ENCODE measurements around the gene RAI14.
"Not testable (repeated sequence)": the region's sequence is repeated elsewhere in the genome, so short reads cannot be mapped to it uniquely, and the experiment has no call there.

RAI14 gene

DNA sequence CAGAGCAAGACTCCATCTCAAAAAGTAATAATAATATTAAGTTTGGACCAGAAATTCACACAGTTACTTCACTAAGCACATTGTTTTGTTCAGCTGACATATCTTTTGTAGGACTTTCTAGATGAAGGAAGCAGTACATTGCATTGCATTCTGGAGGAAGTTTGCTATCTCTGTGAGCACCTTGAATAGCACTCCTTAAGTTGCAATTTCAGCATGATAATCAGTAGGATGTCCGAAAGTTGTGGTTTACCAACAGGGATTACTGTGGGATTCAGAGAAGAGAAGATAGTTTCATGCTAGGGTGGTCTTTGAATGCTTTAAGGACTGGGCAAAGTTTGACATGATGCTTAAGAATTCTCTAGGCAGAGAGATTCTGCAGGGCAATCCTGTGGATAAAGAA lies 164.5 kb downstream of the RAI14 start:
- DNase-seq (ENCODE audit: low read depth), result no peak

DNA sequence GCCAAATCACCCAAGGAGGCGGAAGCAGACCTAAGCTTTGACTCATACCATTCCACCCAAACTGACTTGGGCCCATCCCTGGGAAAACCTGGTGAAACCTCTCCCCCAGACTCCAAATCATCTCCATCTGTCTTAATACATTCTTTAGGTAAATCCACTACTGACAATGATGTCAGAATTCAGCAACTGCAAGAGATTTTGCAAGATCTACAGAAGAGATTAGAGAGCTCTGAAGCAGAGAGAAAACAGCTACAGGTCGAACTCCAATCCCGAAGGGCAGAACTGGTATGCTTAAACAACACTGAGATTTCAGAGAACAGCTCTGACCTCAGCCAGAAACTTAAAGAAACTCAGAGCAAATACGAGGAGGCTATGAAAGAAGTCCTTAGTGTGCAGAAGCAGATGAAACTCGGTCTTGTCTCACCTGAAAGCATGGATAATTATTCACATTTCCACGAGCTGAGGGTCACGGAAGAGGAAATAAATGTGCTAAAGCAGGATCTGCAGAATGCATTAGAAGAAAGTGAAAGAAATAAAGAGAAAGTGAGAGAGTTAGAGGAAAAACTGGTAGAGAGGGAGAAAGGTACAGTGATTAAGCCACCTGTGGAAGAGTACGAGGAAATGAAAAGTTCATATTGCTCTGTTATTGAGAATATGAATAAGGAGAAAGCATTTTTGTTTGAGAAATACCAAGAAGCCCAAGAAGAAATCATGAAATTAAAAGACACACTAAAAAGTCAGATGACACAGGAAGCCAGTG lies 167.0 kb downstream of the RAI14 start:
- DNase-seq (ENCODE audit: low read depth), result peak; percentile 99

DNA sequence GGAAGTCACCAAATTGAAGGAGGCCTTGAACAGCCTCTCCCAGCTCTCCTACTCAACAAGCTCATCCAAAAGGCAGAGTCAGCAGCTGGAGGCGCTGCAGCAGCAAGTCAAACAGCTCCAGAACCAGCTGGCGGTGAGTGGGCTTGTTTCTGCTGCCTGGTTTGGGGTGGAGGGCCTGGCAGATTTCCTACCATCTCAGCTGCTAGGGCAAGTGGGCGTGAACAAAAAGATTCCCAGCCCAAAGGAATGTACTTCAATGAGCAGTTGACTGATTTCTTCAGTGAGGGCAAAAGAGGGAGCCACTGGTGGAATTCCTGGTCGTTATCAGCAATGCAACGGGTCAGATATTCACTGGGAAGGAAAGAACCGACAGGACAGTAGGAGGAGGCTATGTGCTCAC lies 170.2 kb downstream of the RAI14 start:
- peak; percentile 87 for DNase-seq (ENCODE audit: low read depth)

DNA sequence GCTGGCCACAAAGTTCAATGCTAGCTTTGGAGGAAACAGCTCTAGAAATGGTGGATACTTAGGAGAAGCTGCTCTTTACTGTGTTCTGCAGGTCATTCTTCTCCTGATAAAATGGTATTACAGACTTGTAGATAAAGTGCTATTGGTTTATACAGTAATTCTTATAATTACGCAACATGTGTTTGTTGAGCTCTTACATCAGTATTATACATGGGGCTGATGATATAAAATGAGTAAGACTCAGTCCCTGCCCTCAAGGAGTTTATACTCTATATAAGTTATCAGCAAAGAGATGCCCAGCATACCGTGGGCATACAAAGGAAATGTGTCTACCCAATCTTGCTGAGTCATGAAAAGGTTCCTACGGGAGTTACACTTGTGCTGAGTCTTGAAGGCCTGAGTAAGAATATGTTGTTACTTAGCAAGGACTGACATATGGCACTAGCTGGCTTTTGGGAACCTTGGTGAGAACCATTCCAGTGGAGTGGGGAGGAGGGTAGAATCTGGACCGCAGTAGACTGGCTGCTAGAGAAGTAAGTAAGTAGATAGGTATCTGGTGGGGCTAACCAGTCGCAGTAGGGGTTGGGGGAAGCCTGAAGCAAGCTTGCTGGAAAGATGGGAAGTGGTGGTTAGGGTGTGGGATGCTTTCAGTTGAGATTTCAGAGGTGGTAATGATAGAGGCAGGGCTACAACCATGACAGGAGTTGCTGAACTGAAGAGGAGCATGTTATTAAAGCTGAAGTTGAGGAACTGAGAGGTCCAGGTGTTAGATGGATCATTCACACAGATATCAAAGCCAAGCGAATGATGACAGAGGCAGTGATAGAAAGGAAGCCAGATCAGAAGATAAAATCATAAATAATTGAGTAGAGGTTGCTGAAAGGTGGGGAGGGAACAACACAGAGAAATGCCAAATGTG lies 171.7 kb downstream of the RAI14 start:
- peak; percentile 36 for DNase-seq (ENCODE audit: low read depth)

DNA sequence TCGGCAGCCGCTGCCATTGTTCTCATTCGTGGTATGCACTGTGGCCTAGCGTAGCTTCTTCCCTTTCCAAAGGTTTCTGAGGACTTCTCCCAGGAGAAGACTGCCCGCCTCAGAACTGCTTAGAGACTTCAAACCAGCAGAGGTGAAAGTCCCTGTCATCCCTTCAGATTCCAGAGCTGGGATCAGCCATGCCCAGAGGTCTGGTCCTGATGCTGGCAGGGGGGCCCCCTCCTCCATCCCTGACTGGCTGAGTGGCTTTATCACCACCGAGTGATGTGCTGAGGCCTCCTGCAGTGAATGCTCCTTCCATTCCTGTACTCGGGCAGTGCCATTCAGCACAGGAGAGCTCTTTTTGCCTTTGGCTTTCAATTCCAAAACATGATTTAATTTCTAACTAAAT lies 174.7 kb downstream of the RAI14 start:
- DNase-seq (ENCODE audit: low read depth), result not testable (repeated sequence)

DNA sequence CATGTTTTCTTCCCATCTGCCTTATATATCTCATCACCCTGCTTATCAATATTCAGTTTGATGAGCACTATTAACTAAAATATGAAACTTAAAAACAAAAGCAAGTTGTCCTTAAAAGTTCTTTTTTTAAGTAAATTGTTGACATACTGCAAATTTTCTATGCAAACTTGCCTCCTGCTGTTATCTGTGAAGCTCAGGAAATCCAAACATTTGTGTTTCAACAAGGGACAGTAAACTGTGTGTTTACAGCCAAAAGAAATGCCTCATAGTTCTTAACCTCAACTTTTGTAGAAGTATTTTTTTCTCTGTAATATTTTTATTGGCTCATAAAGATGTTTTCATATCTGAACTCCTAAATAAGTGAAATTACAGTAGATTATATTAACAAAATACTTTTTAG lies 175.2 kb downstream of the RAI14 start:
- DNase-seq (ENCODE audit: low read depth), result no peak

DNA sequence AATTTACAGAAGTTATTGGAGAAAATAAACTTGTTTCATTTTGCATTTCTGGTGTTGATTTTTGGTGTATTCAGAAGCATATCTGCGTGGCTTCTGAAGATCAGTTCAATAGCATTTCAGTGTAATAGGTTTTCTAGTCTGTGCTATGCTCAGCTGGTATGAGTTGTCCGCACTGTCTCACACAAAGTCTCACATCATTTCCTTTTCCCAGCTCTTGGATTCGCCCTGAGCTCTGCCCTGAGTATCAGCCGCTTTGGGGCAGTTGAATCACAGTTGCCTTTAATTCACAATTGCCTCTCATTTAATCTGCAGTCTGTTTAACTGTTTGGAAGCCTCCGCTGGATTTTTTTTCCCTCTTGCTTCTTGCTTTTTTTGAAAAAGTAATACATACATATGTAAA lies 176.4 kb downstream of the RAI14 start:
- no peak for DNase-seq (ENCODE audit: low read depth)

DNA sequence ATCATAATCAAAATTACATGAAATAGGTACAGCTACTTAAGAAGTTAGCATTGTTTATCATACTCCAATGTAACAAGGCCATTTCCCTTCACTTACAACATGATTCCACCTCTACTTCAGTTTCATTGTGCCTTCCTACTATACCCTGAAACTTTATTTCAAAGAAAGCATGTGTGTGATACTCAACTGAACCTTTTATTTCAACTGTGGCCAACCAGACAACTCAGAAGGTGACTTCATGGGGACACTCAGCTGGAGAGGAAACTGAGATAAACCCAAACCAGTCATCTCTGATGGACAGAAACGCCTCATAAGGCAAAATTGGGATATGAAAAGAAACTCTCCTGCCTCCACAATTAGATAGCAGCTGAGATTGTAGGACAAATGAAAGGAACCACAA lies 177.0 kb downstream of the RAI14 start:
- no peak for DNase-seq (ENCODE audit: low read depth)

DNA sequence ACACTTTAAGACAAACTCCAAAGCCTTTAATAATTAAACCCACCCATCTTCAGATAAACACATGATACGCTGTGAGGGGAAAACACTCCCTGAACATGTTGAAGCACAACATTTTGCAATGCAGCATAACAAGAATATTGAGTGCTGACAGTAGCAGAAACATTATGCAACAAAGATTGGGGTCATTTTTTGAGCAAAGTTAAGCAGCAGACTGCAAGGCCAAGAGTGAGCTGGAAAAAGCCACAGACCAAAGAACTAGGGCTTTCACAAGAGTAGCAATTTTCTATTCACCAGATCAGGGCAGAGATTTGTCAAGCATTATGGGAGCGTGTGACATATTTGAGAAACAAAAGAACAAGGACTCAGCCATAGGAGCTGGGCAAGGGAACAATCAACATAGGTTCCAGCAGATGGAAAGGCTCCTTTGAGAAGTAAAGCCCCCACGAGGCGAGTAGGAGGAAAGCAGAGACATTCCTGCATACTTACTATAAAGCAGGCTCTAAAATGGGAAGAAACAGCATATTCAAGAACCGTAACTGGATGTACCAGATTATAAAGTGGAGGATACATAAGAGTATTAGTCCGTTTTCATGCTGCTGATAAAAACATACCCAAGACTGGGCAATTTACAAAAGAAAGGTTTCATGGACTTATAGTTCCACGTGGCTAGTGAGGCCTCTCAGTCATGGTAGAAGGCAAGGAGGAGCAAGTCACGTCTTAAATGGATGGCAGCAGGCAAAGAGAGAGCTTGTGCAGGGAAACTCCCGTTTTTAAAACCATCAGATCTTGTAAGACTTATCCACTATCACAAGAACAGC lies 178.1 kb downstream of the RAI14 start:
- peak; percentile 95 for DNase-seq (ENCODE audit: low read depth)

DNA sequence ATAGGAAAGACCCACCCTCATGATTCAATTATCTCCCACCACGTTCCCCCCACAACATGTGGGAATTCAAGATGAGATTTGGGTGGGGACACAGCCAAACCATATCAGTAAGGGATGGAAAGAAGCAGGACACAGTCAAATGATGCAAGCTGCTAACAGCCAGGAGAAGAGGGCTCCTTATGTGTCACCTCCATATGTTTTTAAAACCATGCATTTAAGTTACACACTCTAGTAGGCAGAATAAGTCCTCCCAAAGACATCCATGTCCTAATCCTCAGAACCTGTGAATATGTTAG lies 178.6 kb downstream of the RAI14 start:
- DNase-seq (ENCODE audit: low read depth), result no peak

DNA sequence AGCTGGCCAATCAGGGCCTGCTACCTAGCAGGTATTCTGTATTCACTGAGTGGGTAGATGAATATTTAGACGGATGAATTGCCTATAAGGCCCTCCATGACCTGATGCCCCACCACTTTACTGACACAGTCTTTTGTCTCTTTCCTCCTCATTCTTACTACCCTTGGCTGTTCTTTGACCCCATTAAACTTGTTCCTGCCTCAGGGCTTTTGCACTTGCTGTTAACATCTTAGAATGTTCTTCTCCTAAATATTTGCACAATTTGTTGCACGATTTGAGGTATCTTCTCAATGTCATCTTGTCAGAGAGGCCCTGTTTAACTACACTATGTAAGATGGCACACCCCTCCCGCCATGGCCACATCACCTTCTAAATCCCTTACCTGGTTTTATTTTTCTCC lies 179.5 kb downstream of the RAI14 start:
- no peak for DNase-seq (ENCODE audit: low read depth)

DNA sequence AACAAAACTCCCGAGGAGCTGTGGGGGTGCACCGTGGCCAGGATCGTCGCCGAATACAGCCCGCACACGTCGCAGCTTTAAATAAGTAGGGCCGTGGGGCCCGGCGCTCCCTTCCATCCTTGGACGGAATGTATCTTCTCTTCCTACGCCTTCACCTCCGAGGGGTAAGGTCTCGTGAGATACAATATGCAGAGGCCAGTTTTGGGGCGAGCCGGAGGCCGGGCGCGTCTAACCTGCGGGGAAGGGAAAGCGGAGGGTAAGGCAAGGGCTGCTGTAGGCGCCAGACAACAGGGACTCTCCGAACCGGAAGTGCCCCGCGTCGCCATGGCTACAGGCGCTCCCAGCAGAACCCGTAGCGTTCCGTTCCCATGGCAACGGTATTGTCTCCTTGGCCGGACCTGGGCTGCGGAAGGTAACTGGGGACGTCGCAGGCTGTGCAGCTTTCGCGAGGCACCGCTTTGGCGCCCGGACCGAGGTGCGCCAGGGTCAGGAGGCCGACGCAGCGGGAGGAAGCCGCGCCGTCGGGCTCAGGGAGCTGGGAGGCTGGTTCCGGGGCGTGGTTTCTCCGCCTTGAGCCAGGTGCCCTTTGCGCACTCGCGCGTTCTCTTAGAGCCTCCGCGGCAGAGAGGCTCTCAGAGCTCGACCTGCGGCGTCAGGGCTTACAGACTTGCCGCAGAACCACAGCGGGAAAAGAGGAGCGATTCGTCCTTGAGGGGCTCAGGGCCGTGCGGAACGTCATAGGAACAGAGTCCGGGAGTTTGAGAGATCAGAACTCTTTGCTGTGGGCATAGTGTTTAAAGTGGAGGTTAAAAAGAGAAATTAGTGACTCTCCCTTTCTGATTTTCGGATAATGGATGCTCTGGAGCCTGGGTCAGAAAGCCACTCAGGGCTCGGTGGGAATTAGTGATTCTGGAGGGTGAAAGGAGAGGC lies 182.9 kb downstream of the RAI14 start, which contains the start of gene TTC23L:
TTC23L (plus strand) TSS at position 380 of the 930 bp plus-strand sequence. CDS start 1,508 bp downstream, outside the sequence.
- peak; percentile 83 for DNase-seq (ENCODE audit: low read depth)

DNA sequence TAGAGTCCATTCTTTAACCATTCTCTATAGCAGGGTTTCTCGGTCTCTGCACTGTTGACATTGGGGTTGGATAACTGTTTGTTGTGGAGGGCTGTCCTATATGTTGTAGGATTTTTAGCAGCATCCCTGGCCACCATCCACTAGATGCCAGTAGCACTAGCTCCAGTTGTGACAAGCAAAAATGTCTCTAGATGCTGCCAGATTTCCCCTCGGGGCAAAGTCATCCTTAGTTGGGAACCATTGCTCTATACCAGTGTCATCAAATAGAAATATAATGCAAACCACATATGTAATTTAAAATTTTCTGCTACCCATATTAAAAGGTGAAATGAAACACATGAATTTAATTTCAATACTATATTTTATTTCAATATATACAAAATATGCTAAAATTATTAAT lies 185.7 kb downstream of the RAI14 start:
- DNase-seq (ENCODE audit: low read depth), result no peak

DNA sequence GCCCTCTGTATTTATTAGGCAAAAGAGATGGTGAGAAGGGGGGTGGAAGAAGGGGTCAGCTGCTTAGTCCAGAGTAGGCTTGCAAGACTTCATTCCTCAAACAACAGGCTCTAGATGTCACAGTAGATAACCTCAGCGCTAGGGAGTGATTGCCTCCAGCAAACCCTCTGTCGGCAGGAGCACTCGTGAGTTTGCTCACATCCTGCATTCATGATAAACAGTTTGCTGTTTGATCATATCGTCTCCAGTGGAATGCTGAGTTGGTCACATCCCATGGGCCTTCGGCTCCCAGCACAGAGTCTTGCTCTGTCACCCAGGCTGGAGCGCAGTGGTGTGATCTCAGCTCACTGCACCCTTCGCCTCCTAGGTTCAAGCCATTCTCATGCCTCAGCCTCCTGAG lies 186.4 kb downstream of the RAI14 start:
- DNase-seq (ENCODE audit: low read depth), result no peak

DNA sequence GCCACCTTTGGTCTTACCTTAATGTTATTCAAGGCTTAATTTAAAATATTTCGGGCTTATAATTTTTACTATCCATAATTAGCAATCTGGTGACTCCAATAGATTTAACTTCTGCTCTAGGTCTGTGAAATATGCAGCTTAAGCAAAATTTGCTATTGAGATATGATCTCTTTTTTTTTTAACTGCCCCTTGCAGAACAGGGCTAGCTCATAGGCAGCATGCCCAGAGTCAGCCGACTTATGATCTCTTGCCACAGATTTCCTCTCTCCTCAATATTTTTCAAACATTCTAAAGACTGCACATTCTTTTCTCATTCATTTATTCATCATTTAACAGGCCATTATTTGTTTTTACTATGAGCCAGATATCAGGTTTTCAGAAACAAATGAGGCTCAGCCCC lies 187.4 kb downstream of the RAI14 start:
- no peak for DNase-seq (ENCODE audit: low read depth)

DNA sequence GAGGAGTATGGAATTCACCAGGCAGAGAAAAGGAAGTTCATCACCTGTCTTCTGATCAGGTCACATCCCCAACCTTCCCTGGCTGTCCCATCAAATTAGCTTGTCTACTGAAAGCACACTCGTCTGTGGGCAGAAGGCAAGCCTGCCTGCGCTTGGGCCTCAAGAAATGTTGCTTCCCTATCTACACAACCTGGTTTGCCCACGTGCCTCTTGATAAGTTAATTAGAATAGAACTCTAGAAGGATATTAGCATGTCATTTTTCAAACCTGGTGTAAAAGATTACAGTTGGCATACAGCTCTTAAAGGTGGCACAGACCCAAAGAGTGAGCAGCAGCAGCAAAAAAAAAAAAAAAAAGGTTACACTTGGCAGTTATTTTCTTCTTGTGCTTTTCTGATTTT lies 188.0 kb downstream of the RAI14 start:
- no peak for DNase-seq (ENCODE audit: low read depth)

DNA sequence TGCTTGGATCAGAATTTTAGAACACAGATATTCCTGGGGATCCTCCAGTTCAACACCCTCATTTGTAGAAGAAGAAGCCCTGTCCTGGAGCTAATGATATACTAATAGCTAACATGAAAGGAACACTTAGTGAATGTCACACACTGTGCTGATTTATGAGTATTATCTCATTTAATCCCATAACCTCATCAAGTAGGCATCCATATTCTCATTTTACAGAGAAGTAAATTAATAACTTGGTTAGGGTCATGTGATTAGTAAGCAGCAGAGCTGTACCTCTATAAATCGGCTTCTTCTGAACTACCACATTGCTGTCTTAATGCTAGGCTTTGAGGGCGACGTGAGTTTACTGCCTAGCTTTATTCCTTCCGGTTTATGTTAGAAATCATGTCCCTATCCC lies 188.9 kb downstream of the RAI14 start:
- no peak for DNase-seq (ENCODE audit: low read depth)

DNA sequence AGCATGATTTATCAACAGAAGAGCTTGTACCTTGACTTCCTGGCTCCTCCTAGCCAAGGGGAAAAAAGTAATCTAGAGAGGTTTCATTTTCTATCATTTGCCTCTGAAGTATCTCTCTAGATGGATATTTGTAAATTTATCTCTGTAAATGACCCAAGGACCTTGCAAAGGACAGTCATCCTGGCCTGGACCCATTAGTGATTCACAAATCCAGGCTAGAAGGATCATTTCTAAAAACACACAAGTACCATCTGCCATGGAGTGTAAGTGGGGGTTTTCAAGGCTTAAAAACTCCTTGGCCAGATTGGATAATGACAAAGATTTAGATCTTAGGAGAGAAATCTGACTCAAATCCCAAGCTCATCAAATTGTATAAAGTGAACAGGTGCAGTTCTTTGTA lies 190.9 kb downstream of the RAI14 start:
- DNase-seq (ENCODE audit: low read depth), result no peak

DNA sequence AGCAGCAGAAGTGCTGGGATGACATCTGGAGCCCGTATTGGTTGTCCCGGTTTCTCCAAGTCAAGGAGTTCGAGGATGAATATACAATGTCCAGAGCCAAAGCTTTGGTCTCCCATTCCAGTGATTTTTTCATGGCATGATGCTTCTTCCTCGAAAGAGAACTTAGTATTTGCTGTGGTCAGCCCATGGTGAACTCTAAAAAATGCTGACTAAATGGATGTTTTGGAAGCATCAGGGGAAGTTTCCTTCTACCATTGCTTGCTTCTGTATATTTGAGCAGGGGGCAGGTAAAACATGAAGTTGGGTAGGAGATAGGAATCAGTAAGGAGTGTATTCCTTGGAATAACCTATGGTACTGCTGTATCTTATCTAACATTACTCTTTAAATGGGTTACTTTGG lies 191.4 kb downstream of the RAI14 start:
- no peak for DNase-seq (ENCODE audit: low read depth)

DNA sequence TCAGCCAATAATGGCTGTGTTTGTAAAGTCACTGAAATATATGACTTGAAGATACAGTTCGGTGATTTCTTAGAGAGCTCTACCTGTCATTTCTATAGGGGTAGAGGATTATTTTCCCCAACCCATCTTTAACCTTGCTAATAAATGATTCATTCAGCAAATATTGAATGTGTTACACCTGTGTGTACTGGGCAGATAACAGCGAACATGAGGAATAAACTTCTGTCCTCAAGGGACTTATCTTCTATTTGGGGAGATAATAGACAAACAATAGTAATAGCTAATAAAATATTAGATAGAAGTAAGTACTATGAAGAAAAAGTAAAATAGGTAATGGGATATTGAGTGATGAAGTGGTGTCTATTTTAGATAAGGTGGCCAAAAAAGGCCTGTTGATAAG lies 192.1 kb downstream of the RAI14 start:
- DNase-seq (ENCODE audit: low read depth), result no peak

DNA sequence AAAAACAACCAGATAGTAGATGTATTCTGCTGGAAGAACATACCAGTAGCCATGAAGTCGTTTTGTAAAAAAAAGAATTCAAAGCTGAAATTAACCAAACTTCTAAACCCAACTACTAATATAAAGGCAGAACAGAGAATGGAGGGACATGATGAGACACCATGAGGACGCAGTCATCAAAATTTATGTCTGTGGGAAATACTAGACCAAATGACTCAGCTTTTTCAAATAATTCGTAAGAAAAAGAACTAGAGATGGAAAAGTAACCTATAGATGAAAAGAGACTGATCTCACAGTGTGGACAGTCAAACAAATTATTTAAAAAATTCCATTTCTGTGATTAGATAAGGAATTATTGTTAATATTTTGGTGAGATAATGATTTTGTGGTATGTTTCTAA lies 193.1 kb downstream of the RAI14 start:
- DNase-seq (ENCODE audit: low read depth), result peak; percentile 40

Measured in amniotic epithelial cell (primary cell).